Astrocyte of the cerebellum (primary cell): ENCODE results near the gene CPT1C.

Experiments used
- DNase-seq: peaks from one replicate; pipeline ENCODE4 v3.0.0-alpha.2; 2011; ENCODE audit warnings: low read depth
- H3K4me3 ChIP-seq: 2 replicates; pipeline ENCODE4 v1.5.1; 2011; ENCODE audit warnings: mild to moderate bottlenecking, low read depth, low read length, moderate library complexity
- CTCF ChIP-seq: IDR thresholded peaks from 2 replicates; pipeline ENCODE4 v1.5.1; 2012; ENCODE audit warnings: low read length, low read depth, moderate library complexity, mild to moderate bottlenecking; ENCODE audit errors: missing control alignments
- in situ Hi-C: cut with HindIII; loops from 2 replicates; pipeline ENCODE4 v1.10.0; 2017; ENCODE audit warnings: low sequenced_read_pairs

Gene CPT1C

GRCh38 chr19:49677231-49677900 is 13.6 kb upstream of the CPT1C start, which contains the start of gene PRMT1:
PRMT1 (plus strand) TSS chr19:49677271; CDS start chr19:49677281, 10 bp downstream.
- TF ChIP-seq CTCF = no peak
- DNase-seq = no peak
- in situ Hi-C loops = no loop called here
- H3K4me3 ChIP-seq = peak within 1 kb of the TSS; percentile 99

GRCh38 chr19:49677901-49678674 is 12.8 kb upstream of the CPT1C start:
- TF ChIP-seq CTCF = peak; percentile 71
- DNase-seq = no peak
- peak overlapping the region; percentile 99 for H3K4me3 ChIP-seq
- in situ Hi-C loops = no loop called here

GRCh38 chr19:49678985-49679770 is 11.7 kb upstream of the CPT1C start:
- TF ChIP-seq CTCF = no peak
- DNase-seq = no peak
- no peak overlapping the region for H3K4me3 ChIP-seq
- in situ Hi-C loops = no loop called here

GRCh38 chr19:49679771-49680413 is 11.0 kb upstream of the CPT1C start:
- in situ Hi-C loops = no loop called here

GRCh38 chr19:49680421-49681351 is 10.2 kb upstream of the CPT1C start:
- in situ Hi-C loops = no loop called here

More at GRCh38 chr19:49679771-49680413, 11.0 kb upstream of the CPT1C start:
- DNase-seq = no peak
- H3K4me3 ChIP-seq = peak overlapping the region; percentile 14
- no peak for TF ChIP-seq CTCF

More at GRCh38 chr19:49680421-49681351, 10.2 kb upstream of the CPT1C start:
- peak; percentile 100 for TF ChIP-seq CTCF
- peak; percentile 67 for DNase-seq
- H3K4me3 ChIP-seq = peak overlapping the region; percentile 14
